Measurements from ENCODE around the gene RASAL2.

DNA sequence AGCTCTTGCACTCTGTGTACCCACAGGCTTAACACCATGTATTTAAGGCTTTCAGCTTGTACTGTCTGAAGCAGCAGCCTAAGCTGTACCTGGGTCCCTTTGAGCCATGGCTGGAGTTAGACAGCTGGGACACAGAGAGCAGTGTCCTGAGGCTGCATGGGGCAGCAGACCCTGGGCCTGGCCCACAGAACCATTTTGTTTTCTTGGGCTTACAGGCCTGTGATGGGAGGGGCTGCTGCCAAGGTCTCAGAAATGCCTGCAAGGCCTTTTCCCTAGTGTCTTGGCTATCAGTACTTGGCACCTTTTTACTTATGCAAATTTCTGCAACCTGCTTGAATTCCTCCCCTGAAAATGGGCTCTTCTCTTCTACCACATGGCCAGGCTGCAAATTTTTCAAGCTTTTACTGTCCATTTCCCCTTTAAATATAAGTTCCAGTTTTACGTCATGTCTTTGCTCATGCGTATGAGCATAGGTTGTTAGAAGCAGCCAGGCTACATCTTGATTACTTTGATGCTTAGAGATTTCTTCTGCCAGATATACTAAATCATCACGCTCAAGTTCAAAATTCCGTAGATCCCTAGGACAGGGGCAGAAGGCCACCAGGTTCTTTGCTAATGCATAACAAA lies 259.0 kb downstream of the RASAL2 start:
- TF ChIP-seq, protein P1, sequence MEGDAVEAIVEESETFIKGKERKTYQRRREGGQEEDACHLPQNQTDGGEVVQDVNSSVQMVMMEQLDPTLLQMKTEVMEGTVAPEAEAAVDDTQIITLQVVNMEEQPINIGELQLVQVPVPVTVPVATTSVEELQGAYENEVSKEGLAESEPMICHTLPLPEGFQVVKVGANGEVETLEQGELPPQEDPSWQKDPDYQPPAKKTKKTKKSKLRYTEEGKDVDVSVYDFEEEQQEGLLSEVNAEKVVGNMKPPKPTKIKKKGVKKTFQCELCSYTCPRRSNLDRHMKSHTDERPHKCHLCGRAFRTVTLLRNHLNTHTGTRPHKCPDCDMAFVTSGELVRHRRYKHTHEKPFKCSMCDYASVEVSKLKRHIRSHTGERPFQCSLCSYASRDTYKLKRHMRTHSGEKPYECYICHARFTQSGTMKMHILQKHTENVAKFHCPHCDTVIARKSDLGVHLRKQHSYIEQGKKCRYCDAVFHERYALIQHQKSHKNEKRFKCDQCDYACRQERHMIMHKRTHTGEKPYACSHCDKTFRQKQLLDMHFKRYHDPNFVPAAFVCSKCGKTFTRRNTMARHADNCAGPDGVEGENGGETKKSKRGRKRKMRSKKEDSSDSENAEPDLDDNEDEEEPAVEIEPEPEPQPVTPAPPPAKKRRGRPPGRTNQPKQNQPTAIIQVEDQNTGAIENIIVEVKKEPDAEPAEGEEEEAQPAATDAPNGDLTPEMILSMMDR (IDR thresholded peaks at IDR 0.05; ENCODE audit: low read depth, low read length) = no peak
- TF ChIP-seq EZH2phosphoT487 (IDR thresholded peaks at IDR 0.05; ENCODE audit: low read depth) = no peak
